Amniotic stem cell (primary cell): ENCODE data around the gene SLC31A2.
"Not testable (repeated sequence)": the region's sequence is repeated elsewhere in the genome, so short reads cannot be mapped to it uniquely, and the experiment has no call there.

Source experiments
- DNase-seq: peaks from one replicate; lab custom pipeline; 2025; lab: John Stamatoyannopoulos, UW

Gene SLC31A2, protein sequence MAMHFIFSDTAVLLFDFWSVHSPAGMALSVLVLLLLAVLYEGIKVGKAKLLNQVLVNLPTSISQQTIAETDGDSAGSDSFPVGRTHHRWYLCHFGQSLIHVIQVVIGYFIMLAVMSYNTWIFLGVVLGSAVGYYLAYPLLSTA

DNA sequence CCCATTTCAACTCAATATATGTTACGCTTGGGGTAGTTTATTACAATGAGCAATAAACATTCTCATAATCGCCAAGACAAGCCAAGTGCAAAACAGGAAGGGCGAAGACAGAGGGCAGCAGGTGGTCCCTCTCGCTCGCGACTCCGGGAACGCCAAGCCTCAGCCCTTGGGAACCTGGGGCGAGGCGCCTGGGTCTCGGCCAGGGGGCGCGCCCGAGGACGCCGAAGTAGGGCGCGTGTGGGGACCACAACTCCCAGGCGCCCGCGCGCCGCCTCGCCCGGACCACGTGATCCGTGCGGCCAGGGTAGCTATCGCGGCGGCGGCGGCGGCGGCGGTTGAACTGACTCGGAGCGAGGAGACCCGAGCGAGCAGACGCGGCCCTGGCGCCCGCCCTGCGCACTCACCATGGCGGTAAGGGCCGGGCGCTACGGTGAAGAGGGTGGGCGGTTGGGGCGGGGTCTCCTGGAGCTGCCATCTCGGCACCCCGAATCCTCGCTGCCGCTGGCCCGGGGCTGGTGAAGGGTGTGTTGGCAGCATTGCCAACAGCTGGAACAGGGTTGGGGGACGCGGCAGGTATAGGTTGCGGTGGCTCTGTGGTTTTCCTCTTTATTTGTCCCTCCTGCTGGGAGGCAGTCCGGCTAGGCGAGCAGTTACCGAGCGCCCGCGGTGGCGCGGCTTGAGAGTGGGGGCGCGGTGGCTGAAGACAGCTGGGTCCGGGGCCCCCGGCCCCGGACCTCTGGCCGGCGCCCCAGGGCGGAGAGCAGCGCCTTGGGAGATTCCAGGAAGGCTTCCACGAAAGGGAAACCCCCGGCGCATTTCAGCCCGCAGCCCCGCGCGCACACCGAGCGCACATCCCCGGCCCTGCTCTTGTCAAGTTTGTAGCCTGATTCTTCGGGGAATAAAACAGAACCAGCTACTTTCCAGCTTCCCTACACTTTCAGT, at the start of gene SLC31A2:
TSS of gene SLC31A2 (plus strand) at position 338 of the 942 bp plus-strand sequence. CDS start at position 406, 68 bp downstream.
- peak; percentile 72 for DNase-seq

DNA sequence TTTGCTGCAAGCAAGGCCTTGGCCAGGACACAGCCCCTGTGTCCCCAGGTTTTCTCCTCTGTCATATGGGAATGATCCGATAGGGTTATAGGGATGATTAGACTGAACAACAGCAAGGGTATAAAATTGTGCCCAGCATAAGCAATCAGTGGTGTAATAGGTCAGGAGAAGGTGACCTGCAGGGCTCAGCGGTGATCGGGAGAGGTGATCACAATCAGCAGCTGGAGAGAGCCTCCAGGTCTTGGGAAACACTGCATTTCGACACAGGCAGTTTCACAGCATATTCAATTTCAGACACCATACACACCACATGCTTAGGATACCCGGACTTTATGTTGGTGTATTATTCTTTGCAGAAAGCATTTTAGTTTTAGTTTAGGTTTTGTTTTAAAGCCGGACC, 45.5 kb upstream of the SLC31A2 start:
- not testable (repeated sequence) for DNase-seq

DNA sequence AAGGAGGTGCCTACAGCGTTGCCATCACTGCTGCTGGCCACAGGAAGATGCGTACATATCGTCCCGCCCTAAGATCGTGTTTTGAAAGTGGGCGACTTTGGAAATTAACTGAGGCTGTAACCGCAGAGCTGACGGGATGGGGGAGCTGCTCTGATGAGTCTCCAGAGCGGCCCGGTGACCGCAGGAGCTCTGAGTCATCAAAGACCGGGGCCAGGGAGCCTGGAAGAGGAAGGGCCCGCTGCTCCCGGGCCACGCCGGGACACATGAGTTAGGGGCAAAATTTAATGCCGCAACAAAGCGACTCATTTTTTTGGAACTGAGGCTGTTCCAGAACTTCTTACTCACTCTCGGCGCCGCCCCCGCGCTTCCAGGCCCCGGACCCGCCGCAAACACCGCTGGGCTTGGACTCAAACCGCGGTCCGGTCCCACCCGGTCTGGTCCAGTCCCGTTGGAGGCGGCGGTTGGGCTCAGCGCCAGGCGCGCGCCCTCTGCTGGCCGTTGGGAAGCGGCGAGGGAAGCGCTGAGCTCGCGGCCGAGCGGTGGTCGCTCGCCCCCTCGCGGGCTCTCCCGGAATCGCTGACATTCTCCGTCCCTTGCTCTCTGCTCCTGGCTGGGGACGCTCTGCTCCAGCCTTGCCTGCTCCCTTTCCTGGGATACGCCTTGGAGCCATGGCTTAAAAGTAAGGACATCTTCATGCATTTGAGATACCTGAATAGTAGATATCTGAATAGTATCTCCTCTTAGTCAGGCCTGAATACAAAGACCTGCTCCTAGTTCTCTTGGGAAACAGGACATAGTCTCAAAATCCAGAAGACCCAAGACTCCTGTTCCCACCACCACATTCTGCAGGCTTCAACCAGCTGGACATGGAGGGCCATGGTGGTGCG, 39.5 kb upstream of the SLC31A2 start:
- DNase-seq = not testable (repeated sequence)

DNA sequence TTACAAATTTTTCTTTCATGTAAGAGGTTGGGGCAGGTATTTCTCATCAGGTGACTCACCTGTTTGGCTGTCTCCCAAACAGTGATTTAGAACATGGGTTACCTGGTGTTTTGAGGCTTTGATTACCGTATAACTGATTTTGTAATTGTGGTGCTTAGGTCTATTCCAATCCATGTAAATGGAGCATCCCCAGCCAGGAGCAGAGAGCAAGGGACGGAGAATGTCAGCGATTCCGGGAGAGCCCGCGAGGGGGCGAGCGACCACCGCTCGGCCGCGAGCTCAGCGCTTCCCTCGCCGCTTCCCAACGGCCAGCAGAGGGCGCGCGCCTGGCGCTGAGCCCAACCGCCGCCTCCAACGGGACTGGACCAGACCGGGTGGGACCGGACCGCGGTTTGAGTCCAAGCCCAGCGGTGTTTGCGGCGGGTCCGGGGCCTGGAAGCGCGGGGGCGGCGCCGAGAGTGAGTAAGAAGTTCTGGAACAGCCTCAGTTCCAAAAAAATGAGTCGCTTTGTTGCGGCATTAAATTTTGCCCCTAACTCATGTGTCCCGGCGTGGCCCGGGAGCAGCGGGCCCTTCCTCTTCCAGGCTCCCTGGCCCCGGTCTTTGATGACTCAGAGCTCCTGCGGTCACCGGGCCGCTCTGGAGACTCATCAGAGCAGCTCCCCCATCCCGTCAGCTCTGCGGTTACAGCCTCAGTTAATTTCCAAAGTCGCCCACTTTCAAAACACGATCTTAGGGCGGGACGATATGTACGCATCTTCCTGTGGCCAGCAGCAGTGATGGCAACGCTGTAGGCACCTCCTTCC, 37.9 kb upstream of the SLC31A2 start:
- not testable (repeated sequence) for DNase-seq

DNA sequence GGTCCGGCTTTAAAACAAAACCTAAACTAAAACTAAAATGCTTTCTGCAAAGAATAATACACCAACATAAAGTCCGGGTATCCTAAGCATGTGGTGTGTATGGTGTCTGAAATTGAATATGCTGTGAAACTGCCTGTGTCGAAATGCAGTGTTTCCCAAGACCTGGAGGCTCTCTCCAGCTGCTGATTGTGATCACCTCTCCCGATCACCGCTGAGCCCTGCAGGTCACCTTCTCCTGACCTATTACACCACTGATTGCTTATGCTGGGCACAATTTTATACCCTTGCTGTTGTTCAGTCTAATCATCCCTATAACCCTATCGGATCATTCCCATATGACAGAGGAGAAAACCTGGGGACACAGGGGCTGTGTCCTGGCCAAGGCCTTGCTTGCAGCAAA, 32.0 kb upstream of the SLC31A2 start:
- DNase-seq = not testable (repeated sequence)

DNA sequence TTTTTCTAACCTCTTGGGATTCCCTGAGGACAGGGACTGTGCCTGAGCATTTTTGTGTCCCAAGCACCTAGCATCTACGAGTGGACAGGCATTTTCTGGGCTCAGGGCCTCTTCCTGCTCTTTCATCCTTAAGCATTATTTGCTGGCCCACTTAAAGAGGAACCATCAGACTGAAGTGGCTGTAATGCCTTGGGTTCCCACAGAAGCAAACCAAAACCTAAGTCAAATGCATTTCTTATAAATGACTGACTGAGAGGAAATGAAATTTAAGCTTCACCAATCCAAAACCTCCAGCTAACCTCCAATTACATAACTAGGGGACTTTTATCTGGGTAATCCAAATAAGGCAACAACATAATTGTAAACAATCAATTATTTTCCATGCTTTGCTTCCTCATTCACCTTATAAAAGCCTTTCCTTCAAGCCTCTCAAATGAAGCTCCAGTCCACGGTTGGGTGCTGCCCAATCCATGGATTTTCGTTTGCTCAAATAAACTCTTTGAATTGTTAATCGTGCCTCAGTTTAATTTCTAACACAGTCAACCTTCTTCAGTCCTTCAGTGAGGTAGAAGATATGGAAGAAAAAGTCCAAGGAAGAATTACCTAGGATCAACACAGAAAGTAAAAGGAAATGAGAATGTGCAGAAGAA, 25.3 kb upstream of the SLC31A2 start:
- DNase-seq = no peak

DNA sequence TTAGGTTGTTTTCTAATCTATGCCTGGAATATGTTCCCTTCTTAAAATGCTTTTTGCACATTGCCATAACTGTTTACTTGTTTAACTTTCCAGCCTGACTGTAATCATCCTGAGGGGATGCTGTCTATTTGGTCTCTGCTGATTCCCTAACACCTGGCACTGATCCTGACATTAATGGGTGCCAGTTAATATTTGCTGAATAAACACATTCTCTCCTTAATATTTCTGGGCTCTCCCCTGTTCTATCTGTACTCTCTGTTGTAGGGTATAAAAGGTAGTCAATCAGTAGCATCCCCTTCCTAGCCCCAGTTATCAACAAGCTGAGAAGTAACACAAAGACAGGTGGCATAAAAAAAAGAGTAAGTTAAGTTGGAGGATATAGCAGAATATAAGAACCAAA, 21.3 kb upstream of the SLC31A2 start:
- DNase-seq = no peak

DNA sequence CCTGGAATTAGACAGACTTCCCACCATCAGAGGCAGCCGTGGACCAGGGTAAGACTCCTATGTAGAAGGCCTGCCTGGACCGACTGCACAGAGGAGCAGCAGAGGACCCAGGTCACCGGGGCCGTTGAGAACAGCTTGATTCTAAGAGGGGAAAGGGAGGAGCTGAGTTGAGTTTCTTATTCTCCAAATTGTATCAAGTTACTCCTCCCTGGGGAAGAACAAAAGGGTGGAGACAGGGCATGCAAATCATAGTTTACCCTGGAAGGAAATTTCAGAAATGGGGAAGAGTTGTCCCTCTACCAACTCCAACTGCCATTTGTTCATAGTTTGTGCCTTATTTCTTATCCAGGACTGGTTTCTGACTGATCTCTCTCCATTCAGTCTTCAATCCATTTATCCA, 20.9 kb upstream of the SLC31A2 start:
- no peak for DNase-seq

DNA sequence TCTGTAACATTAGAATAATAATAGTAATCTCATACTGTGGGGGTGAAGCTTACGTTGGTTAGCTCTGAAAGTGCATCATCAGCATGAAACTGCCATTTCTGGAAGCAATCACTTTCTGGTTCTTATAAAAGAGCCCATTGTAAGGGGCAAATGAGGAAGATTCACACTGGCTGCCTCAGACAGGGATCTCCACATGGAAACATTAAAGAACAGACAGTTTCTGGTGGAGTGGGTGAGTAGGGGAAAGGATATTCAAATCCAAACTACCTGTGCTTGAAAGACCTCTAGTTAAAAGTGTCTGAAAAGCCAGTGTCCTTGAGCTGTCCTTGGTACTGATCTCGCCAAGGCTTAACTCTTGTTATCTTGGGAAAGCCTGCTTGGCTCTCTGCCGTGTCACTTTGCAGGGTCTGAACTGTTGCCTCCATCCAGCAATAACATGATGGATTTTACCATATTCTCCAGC, 19.1 kb upstream of the SLC31A2 start:
- DNase-seq = no peak

DNA sequence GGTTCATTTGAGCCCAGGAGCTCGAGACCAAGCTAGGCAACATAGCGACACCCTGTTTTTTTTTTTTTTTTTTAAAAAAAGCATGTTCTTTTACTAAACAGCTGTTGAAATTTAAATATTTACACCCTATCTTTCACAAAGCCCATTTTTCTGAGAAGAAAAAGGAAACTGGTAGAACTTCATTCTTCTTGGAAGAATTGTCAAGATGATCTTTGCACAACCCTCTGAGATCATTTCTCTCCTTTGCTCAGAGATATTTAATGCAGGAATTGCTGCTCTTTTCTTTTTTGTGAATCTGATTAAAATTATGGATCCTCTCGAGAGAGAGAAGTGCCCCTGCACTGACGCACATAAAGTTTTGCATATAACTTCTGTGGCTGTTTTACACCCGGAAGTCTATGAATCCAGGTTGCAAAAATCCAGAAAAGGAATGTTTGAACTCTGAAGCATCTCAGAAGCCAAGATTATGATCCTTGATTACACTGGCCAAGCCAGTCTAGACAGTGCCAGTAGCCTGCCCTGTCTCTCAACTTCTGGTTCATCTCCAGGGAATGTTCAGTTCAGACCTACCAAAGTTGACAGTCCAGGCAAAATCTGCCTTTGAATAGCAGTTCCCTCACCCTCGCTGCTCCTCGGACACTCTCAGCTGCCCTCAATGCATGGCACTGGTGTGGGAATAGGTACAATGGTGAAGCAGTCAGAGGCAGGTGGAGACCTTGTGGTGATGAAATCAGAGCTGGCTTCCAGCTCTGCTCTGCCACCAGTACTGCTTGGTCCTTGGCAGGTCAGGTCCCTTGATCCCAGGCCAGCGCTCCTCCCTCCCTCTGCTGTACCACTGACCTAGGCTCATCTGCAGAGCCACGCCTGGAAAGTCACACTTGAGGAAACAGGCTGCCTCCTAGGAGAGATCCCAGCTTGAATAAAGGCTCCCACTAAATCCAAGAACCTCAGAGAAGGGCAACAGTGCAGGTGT, 13.3 kb upstream of the SLC31A2 start:
- DNase-seq = no peak

DNA sequence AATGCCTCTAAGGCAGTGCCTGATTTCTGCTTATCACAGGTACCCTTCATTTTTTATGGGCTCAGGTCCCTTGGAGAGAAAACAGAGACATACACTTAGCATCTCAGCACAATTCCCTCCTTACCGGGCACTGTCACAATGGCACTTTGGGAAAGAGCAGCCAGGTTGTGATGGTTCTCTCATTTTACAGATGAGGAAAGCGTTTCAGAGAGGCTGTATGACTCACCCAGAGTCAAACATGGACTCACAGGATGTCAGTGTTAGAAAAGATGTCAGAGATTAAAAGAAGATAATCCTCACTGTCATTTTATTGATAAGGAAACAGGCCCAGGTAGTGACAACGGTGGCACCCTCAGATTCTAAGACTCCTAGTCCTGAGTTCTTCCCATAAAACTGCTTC, 12.0 kb upstream of the SLC31A2 start:
- no peak for DNase-seq

DNA sequence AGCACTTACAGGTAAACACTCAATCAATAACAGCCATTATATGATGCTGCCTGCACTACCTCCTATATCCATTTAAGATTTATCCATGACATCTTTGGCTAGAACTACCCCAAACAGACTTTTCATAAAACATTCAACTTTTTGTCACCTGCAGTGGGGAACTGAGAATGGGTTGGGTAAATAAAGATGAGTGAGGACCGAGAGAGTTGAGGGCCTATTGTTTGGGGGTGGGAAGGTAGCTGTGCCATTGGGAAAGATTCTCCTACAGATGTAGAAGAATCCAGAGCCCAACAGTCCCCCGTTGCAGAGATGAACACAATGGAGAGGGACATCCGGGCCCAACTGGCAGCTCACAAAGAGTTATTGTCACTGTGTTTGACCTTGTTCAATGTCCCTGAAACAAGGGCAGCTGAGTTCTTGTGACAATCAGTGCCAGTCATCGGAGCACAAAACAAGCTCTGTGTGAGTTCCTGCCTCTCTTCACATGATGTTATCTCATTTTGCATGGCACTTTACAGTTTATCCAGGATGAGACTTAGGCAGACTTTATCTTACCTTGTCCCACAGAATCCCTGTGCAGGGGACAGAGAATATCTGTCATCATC, 11.5 kb upstream of the SLC31A2 start:
- no peak for DNase-seq

DNA sequence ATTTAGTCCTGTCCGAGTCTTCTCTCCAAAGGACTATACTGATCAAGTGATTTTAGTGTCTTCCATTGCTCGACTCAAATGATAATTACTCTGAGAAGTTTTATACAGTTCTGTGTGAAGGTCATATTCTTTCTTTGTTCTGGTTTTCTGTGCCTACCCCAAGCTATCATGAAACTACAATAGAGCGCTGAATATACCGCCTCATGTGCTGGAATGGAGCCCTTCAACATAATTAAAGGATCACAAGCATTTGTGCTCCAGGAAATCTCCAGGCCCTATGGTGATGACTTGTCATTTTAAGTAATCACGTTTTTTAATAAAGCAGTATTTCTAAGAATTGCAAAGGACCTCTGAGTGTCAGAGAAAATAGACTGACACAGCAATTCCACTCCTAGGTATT, 10.9 kb upstream of the SLC31A2 start:
- DNase-seq = no peak

DNA sequence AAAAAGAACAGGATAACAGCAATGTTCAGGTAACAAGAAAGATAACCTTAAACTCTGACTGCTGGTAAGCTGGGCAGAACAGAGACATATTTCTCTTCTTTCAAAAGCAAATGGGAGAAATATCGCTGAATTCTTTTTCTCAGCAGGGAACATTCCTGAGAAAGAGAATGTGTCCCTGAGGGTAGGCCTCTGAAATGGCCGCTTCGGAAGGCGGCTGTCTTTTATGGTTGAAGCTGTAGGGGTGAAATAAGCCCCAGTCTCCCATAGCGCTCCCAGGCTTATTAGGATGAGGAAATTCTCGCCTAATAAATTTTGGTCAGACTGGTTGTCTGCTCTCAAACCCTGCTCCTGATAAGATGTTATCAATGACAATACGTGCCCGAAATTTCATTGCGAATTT, 9.9 kb upstream of the SLC31A2 start:
- DNase-seq = not testable (repeated sequence)

DNA sequence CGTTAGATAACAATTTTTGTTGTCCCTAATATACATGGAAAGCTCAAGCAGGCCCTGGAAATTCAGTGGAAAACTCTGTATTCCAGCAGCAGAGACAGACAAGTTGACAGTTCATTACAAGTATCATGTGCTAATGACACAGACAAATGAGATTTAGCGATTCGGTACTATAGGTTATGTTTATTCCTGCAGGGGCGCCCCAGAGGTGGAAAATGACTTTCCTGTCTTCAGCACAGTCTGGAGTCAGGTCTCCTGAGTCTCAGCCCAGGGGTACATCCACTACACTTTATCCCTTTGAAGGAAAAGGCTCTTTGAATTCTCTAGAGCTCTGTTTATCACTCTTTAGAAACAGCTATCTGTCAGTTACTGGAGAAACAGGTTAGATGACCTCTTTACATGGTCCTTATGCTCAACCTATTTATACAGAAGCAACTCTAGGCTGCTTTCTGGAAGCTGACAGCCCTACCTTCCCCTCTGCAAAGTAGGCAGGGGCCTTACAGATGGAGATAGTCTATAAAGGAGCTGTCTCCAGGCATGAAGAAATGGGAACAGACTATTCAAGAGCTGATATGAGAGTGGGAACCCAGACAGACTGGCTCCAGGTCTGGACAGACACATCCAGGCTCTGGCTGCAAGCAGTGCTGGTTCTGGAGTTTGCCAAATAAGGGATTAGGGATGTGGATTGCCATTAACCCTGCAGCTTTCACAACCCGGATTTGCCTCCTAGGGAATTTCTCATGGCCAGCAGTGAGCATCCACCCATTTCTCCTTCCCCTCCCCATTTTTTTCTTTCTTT, 7.2 kb upstream of the SLC31A2 start:
- DNase-seq = no peak

DNA sequence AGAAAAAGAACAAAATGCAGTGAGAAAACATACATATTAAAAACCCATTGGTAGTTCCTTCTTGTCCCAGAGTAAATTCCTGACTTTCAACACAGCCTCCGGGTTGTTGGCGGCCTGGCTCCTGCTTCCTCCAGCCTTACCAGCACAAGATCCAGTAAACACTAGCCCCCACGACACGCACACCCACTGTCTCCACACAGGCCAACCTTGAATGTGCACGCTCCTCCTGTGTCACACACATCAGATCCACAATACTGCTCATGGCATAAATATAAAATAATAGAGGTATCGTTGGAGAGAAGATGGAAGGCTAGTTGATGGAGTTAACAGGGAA, 2.5 kb upstream of the SLC31A2 start:
- no peak for DNase-seq

DNA sequence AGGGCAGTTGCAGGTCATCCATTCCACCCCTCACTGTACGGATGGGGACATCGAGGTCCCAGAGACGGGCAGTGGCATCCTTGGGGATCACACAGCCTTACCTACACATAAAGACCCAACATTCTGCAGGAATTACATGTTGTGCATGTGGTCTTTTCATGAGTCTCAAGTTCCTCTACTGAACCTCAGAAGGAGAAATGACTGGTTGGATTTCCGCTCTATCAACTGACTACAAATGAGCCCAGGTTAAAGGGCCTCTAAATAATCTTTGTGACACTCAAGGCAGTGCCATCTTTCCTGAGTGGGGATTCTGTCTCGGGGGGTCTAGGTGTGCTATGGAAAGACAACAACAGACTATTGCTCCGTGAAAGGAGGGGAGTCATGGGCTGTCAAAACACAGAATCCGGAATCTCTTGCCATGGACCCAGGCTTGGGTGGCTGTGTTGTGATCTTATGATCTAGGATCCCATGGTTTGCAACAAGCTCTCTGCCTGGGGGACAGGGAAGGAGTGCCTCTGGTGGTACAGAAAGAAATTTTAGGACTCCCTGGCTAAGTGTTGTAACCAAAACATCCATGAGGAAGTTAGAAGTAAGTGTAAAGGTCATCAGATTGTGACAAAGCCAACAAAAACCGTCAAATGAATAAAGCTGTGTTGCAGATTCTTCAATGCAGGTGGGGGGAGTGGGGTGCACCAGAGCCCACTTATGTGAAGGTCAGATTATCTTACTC, 1.9 kb upstream of the SLC31A2 start:
- no peak for DNase-seq

DNA sequence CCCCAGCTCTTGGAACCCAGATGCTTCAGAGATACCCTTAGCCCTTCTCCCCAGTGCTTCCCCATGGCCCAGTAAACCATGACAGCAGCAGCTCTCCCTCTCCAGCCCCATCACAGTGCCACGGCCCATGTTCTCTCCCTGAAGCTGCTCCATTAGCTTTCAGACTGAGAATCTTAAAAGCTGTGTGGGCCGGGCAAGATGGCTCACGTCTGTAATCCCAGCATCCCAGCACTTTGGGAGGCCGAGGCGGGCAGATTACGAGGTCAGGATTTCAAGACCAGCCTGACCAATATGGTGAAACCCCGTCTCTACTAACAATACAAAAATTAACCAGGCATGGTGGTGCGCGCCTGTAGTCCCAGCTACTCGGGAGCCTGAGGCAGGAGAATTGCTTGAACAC, 1.2 kb upstream of the SLC31A2 start:
- DNase-seq = not testable (repeated sequence)
